Peyer's patch (tissue), 4 donors: ENCODE measurements around the gene FBH1.

Experiments
- CTCF ChIP-seq, 6 experiments: fragments of 450-650 bp in 4 of 6; fragments of 200-600 bp in 2 of 6; sonication (generic) in 1 of 6; IDR thresholded peaks; one replicate each; pipeline ENCODE4 v1.5.1; 2017 to 2019; ENCODE audit warnings: antibody characterized with exemption in 6 of 6, mild to moderate bottlenecking in 3 of 6, moderate library complexity in 1 of 6
- POLR2A ChIP-seq, 2 donors: fragments of 450-650 bp; IDR thresholded peaks; one replicate each; pipeline ENCODE4 v1.5.1; 2017; ENCODE audit warnings: antibody characterized with exemption in 2 of 2, mild to moderate bottlenecking in 2 of 2, moderate library complexity in 2 of 2

GRCh38 chr10:5942474-5942873, 52.4 kb downstream of the FBH1 start:
- TF ChIP-seq CTCF (IDR thresholded peaks at IDR 0.05), result no peak
- TF ChIP-seq POLR2A (IDR thresholded peaks at IDR 0.05), result no peak
